Measurements from ENCODE around the gene WEE2. TPM values are rescaled to one million over a fixed set of nuclear protein-coding genes. Genes with fewer than 3 reads are reported as not detected.

Gene WEE2
- total and polyA plus RNA-seq, 9 of the 15 experiments (the other 6 are each of a cell fraction or from before 2014, with no cell fraction given), result not detected

GRCh38 chr7:141737836-141738591 is 29.9 kb downstream of the WEE2 start, which contains the start of gene SSBP1 (continued):
- TF ChIP-seq ZNF696 (CRISPR knock-in tag; conservative IDR thresholded peaks at IDR 0.05) (0 out of 2 replicates have a peak, but pooled peaks have one; percentile 36), POLR2B (IDR thresholded peaks at IDR 0.05; ENCODE audit: low read depth, partially characterized antibody) (peak; percentile 99), BCL6 (CRISPR knock-in tag; IDR thresholded peaks at IDR 0.05) (peak; percentile 62; the same call in 1 of the 2 replicates), DIDO1 (tag; IDR thresholded peaks at IDR 0.05; ENCODE audit: low read depth) (peak; percentile 98), BRF2 (IDR thresholded peaks at IDR 0.05; ENCODE audit: borderline replicate concordance, insufficient read depth, insufficient read length) (no peak), ZBTB17 (CRISPR knock-in tag; IDR thresholded peaks at IDR 0.05) (peak; percentile 88), ZNF780A (CRISPR knock-in tag; IDR thresholded peaks at IDR 0.05) (no peak), ZNF133 (CRISPR knock-in tag; IDR thresholded peaks at IDR 0.05) (0 out of 2 replicates have a peak, but pooled peaks have one; percentile 35), RNF2 (IDR thresholded peaks at IDR 0.05) (peak; percentile 95), ZNF146 (CRISPR knock-in tag; IDR thresholded peaks at IDR 0.05; ENCODE audit: unreplicated experiment) (peak; percentile 8), ZNF512 (tag; IDR thresholded peaks at IDR 0.05) (peak; percentile 93), TFE3 (CRISPR knock-in tag; IDR thresholded peaks at IDR 0.05) (no peak; the same call in 1 of the 2 replicates), ZNF644 (tag; IDR thresholded peaks at IDR 0.05; ENCODE audit: low read depth) (peak; percentile 96), E2F4 (CRISPR knock-in tag; IDR thresholded peaks at IDR 0.05; ENCODE audit: low read depth) (no peak; the same call in 1 of the 2 replicates), MNT (conservative IDR thresholded peaks at IDR 0.05) (peak; percentile 94 to 98), KLF16 (IDR thresholded peaks at IDR 0.05) (peak; percentile 69), STAT6 (CRISPR knock-in tag; IDR thresholded peaks at IDR 0.05) (no peak), ESRRB (CRISPR knock-in tag; IDR thresholded peaks at IDR 0.05; ENCODE audit: borderline replicate concordance) (no peak)

Measured in K562 (cell line).